A549 (cell line): Measurements from ENCODE around the gene CFAP410. TPM values are rescaled to one million over a fixed set of nuclear protein-coding genes. Genes with fewer than 3 reads are reported as not detected.

ENCODE experiments used
- ATAC-seq, 2 experiments: fragments of 200-7000 bp in 1 of 2; fragments of >200 bp in 1 of 2; cut with Nextera tagmentation in 1 of 2; cut with Tn5 transposase in 1 of 2; 3 replicates each; pipeline versions ENCODE4 v1.8.0 to v1.9.1; 2018 to 2020; ENCODE audit warnings: mild to moderate bottlenecking in 1 of 2, moderate library complexity in 1 of 2
- CTCF ChIA-PET: fragments of 300-600 bp; sonication (Branson Sonifier 250); formaldehyde crosslinking; extraction: SDS; loops from one replicate; lab custom pipeline; 2021; ENCODE audit warnings: antibody characterized with exemption, inconsistent platforms; lab: Yijun Ruan, JAX
- POLR2A ChIA-PET: fragments of 350-600 bp; formaldehyde crosslinking; extraction: SDS; loops from one replicate; lab custom pipeline; 2021; ENCODE audit warnings: antibody characterized with exemption, inconsistent platforms; lab: Yijun Ruan, JAX
- DNase-seq, 2 experiments: peaks; one replicate each; pipeline versions ENCODE4 v3.0.0 to v3.0.0-alpha.2; 2011 to 2016; ENCODE audit warnings: low read depth in 1 of 2, low spot score in 1 of 2
- FAIRE-seq: peaks from 2 replicates; lab custom pipeline; 2011; peaks lifted over from hg19 to GRCh38; lab: Jason Lieb, UNC
- H3K27ac ChIP-seq, 2 experiments: fragments of >200 bp; sonication (Bioruptor Twin); formaldehyde crosslinking; 3 replicates each; pipeline ENCODE4 v1.5.1; 2016 to 2017
- H3K4me1 ChIP-seq: fragments of >200 bp; sonication (Bioruptor Twin); formaldehyde crosslinking; 3 replicates; pipeline ENCODE4 v1.6.1; 2016
- H3K4me2 ChIP-seq: fragments of >200 bp; sonication (Bioruptor Twin); formaldehyde crosslinking; 3 replicates; pipeline ENCODE4 v1.6.1; 2016
- H3K4me3 ChIP-seq: fragments of >200 bp; sonication (Bioruptor Twin); formaldehyde crosslinking; 3 replicates; pipeline ENCODE4 v1.5.1; 2016
- H3K9me3 ChIP-seq: fragments of >200 bp; sonication (Bioruptor Twin); formaldehyde crosslinking; 3 replicates; pipeline ENCODE4 v1.6.1; 2016
- BHLHE40 ChIP-seq: IDR thresholded peaks from 2 replicates; pipeline ENCODE4 v1.6.1; 2012; ENCODE audit warnings: low read depth, low read length, inconsistent platforms
- CBX2 ChIP-seq: fragments of 200-600 bp; sonication (generic); IDR thresholded peaks from 2 replicates; pipeline ENCODE4 v1.6.1; 2016; ENCODE audit warnings: low read depth, mild to moderate bottlenecking, borderline replicate concordance
- CBX8 ChIP-seq: fragments of 200-600 bp; sonication (generic); IDR thresholded peaks from 2 replicates; pipeline ENCODE4 v1.6.1; 2016
- CHD4 ChIP-seq: fragments of 200-600 bp; sonication (generic); IDR thresholded peaks from 2 replicates; pipeline ENCODE4 v1.6.1; 2016; ENCODE audit warnings: antibody characterized with exemption, mild to moderate bottlenecking, borderline replicate concordance
- EHMT2 ChIP-seq: fragments of 200-600 bp; sonication (generic); IDR thresholded peaks from 2 replicates; pipeline ENCODE4 v1.6.1; 2016; ENCODE audit warnings: antibody characterized with exemption, low read depth, mild to moderate bottlenecking, moderate library complexity
- EP300 ChIP-seq, 2 experiments: fragments of >200 bp; sonication (Bioruptor Twin); formaldehyde crosslinking; IDR thresholded peaks; 2 replicates in 1 of 2; 3 replicates in 1 of 2; pipeline ENCODE4 v1.6.1; 2016 to 2017
- ESRRA ChIP-seq: fragments of 150-350 bp; IDR thresholded peaks from 2 replicates; pipeline ENCODE4 v1.6.1; 2014; ENCODE audit warnings: mild to moderate bottlenecking, low read length, borderline replicate concordance
- FOSL2 ChIP-seq, 2 experiments: fragments of 450-650 bp in 1 of 2; fragments of >200 bp in 1 of 2; sonication (Bioruptor Twin) in 1 of 2; formaldehyde crosslinking; IDR thresholded peaks; 2 replicates each; pipeline versions ENCODE4 v1.5.0 to v1.6.1; 2016 to 2020; ENCODE audit warnings: mild to moderate bottlenecking in 1 of 2, moderate library complexity in 1 of 2
- FOXS1 ChIP-seq: fragments of 250-450 bp; sonication (Bioruptor Pico); IDR thresholded peaks from 2 replicates; pipeline ENCODE4 v1.5.0; 2020; ENCODE audit warnings: mild to moderate bottlenecking, moderate library complexity
- GATA3 ChIP-seq: IDR thresholded peaks from 2 replicates; pipeline ENCODE4 v1.6.1; 2012; ENCODE audit warnings: borderline replicate concordance
- HES2 ChIP-seq: fragments of >200 bp; sonication (Bioruptor Twin); formaldehyde crosslinking; IDR thresholded peaks from 2 replicates; pipeline ENCODE4 v1.6.1; 2016
- HEYL ChIP-seq: fragments of 250-450 bp; sonication (Bioruptor Pico); IDR thresholded peaks from 2 replicates; pipeline ENCODE4 v1.8.0; 2021; ENCODE audit warnings: mild to moderate bottlenecking, moderate library complexity
- HOXA7 ChIP-seq: fragments of 250-450 bp; sonication (Bioruptor Pico); IDR thresholded peaks from 2 replicates; pipeline ENCODE4 v1.5.0; 2020; ENCODE audit warnings: mild to moderate bottlenecking, moderate library complexity
- JUN ChIP-seq, 2 experiments: fragments of >200 bp; sonication (Bioruptor Twin); formaldehyde crosslinking; IDR thresholded peaks; 2 replicates in 1 of 2; 3 replicates in 1 of 2; pipeline ENCODE4 v1.6.1; 2016 to 2017
- KDM5A ChIP-seq: fragments of 200-600 bp; sonication (generic); IDR thresholded peaks from 2 replicates; pipeline ENCODE4 v1.6.1; 2016; ENCODE audit warnings: antibody characterized with exemption, mild to moderate bottlenecking
- NR3C1 ChIP-seq: fragments of >200 bp; sonication (Bioruptor Twin); formaldehyde crosslinking; IDR thresholded peaks from 3 replicates; pipeline ENCODE4 v1.6.1; 2017
- PBX3 ChIP-seq: IDR thresholded peaks from 2 replicates; pipeline ENCODE4 v1.6.1; 2012
- PHF8 ChIP-seq: fragments of 200-600 bp; sonication (generic); IDR thresholded peaks from 2 replicates; pipeline ENCODE4 v1.6.1; 2016; ENCODE audit warnings: low read depth, mild to moderate bottlenecking, antibody characterized with exemption, moderate library complexity, borderline replicate concordance
- POLR2AphosphoS2 ChIP-seq: conservative IDR thresholded peaks from 2 replicates; pipeline ENCODE4 v1.6.1; 2012; ENCODE audit warnings: low read length, improper control_type of control experiment, inconsistent platforms
- RAD21 ChIP-seq, 2 experiments: fragments of >200 bp in 1 of 2; sonication (Bioruptor Twin) in 1 of 2; formaldehyde crosslinking in 1 of 2; IDR thresholded peaks in 1 of 2; conservative IDR thresholded peaks in 1 of 2; 2 replicates in 1 of 2; 3 replicates in 1 of 2; pipeline ENCODE4 v1.6.1; 2012 to 2018; ENCODE audit warnings: inconsistent platforms in 1 of 2
- RARB ChIP-seq: fragments of 250-450 bp; sonication (Bioruptor Pico); IDR thresholded peaks from 2 replicates; pipeline ENCODE4 v1.8.0; 2021; ENCODE audit warnings: mild to moderate bottlenecking, moderate library complexity
- RFX5 ChIP-seq: fragments of 450-650 bp; IDR thresholded peaks from 2 replicates; pipeline ENCODE4 v1.7.1; 2014; ENCODE audit warnings: antibody characterized with exemption, mild to moderate bottlenecking, moderate library complexity
- ZNF302 ChIP-seq: fragments of 250-450 bp; sonication (Bioruptor Pico); IDR thresholded peaks from 2 replicates; pipeline ENCODE4 v1.9.0; 2021; ENCODE audit warnings: inconsistent platforms, mild to moderate bottlenecking, moderate library complexity
- ZSCAN20 ChIP-seq: fragments of 250-450 bp; sonication (Bioruptor Pico); IDR thresholded peaks from 2 replicates; pipeline ENCODE4 v1.8.0; 2022; ENCODE audit warnings: mild to moderate bottlenecking, moderate library complexity
- WGBS: methylation state at CpG from one replicate; pipeline ENCODE4 v1.1.6; 2017; ENCODE audit errors: missing lambda C conversion rate; 5-methylcytosine and 5-hydroxymethylcytosine counted together
- polyA plus RNA-seq, 4 experiments: library from polyadenylated mRNA; depleted of rRNA in 3 of 4; stranded (reverse); fragments of >200 nt; fragmentation: RNase III in 1 of 4; extraction: RNeasy Plus Mini Kit Qiagen cat#74134 plus additional on column Dnase treatment in 1 of 4; gene quantifications; 2 replicates in 3 of 4; 3 replicates in 1 of 4; pipeline ENCODE4 v1.2.3, GENCODE V29; 2011 to 2017
- TF ChIP-seq, protein P1 (sequence below): fragments of 150-350 bp; IDR thresholded peaks from 2 replicates; pipeline ENCODE4 v1.6.1; 2014; ENCODE audit warnings: low read depth, mild to moderate bottlenecking, low read length
- TF ChIP-seq, protein P2 (sequence below): fragments of 250-450 bp; sonication (Bioruptor Pico); IDR thresholded peaks from 2 replicates; pipeline ENCODE4 v1.5.0; 2021; ENCODE audit warnings: mild to moderate bottlenecking, moderate library complexity, borderline replicate concordance
- TF ChIP-seq, protein P3 (sequence below): fragments of 200-600 bp; sonication (generic); IDR thresholded peaks from 2 replicates; pipeline ENCODE4 v1.6.1; 2016; ENCODE audit warnings: antibody characterized with exemption, mild to moderate bottlenecking, moderate library complexity

CFAP410 gene
- polyA plus RNA-seq, 2 of the 4 experiments (the other 2 are of a cell fraction) = 3.2 to 7.1 TPM

DNA sequence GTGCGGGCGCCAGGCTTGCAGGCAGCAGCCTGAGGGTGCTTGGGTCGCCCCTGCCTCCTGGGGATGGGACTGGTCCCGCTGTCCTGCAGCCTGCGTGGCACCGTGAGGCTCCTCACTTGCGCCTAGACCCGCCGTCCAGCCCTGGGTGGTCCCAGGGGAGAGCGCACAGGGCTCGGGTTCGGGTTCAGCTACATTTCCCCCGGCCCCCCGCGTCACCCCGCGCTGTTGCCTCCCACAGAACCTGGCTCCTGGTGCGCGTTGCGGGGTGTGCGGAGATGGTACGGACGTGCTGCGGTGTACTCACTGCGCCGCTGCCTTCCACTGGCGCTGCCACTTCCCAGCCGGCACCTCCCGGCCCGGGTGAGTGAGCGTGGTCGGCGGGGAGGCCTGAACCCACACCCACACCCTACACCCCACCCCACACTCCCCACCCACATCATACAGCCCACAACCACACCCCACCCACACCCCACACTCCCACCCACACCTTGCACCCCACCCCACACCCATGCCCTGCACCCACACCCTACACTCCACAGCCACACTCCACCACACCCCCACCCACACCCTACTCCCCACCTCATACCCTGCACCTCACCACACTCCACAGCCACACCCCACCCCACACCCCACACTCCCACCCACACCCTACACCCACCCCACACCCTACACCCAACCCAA lies 45.5 kb downstream of the CFAP410 start:
- H3K4me2 ChIP-seq = no peak overlapping the region
- no peak overlapping the region for H3K4me3 ChIP-seq
- WGBS = 79% methylated on average over 9 of the region's 33 CpGs
- ChIA-PET CTCF (interaction anchor here (1.9 kb wide), 1 partner anchor 11 kb away, joined by 10 read pairs; no protein-coding TSS in a partner anchor), POLR2A (no interaction called here)
- peaks cover 18% of the 10 kb centered on the region for H3K4me1 ChIP-seq
- no peak for FAIRE-seq
- H3K27ac ChIP-seq = peak overlapping the region in 1 of 2 experiments; percentile 80; a peak in 3 of 6 replicates
- TF ChIP-seq RAD21 (conservative IDR thresholded peaks at IDR 0.05 in 1 of 2, IDR thresholded peaks at IDR 0.05 in 1 of 2) = no peak
- no peak for TF ChIP-seq KDM5A
- TF ChIP-seq ESRRA = no peak
- no peak for TF ChIP-seq PBX3
- TF ChIP-seq CBX8 = no peak
- no peak for TF ChIP-seq CBX2
- no peak for TF ChIP-seq RFX5
- TF ChIP-seq, protein P1, sequence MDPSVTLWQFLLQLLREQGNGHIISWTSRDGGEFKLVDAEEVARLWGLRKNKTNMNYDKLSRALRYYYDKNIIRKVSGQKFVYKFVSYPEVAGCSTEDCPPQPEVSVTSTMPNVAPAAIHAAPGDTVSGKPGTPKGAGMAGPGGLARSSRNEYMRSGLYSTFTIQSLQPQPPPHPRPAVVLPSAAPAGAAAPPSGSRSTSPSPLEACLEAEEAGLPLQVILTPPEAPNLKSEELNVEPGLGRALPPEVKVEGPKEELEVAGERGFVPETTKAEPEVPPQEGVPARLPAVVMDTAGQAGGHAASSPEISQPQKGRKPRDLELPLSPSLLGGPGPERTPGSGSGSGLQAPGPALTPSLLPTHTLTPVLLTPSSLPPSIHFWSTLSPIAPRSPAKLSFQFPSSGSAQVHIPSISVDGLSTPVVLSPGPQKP = no peak
- no peak for TF ChIP-seq GATA3
- TF ChIP-seq, protein P2, sequence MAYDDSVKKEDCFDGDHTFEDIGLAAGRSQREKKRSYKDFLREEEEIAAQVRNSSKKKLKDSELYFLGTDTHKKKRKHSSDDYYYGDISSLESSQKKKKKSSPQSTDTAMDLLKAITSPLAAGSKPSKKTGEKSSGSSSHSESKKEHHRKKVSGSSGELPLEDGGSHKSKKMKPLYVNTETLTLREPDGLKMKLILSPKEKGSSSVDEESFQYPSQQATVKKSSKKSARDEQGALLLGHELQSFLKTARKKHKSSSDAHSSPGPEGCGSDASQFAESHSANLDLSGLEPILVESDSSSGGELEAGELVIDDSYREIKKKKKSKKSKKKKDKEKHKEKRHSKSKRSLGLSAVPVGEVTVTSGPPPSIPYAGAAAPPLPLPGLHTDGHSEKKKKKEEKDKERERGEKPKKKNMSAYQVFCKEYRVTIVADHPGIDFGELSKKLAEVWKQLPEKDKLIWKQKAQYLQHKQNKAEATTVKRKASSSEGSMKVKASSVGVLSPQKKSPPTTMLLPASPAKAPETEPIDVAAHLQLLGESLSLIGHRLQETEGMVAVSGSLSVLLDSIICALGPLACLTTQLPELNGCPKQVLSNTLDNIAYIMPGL = no peak
- TF ChIP-seq POLR2AphosphoS2 = no peak
- no peak for TF ChIP-seq FOSL2 (IDR thresholded peaks at IDR 0.05)
- TF ChIP-seq FOSL2 (CRISPR knock-in tag; IDR thresholded peaks at IDR 0.05) = no peak
- no peak for DNase-seq
- H3K9me3 ChIP-seq = no peaks in the 10 kb centered on the region
- ATAC-seq = no peak

- WGBS = no CpG with 5 or more reads among the region's 15 CpGs
- no peak for DNase-seq
- Histone ChIP-seq H3K27ac (no peak overlapping the region), H3K4me3 (no peak overlapping the region), H3K4me1 (peaks cover 18% of the 10 kb centered on the region), H3K9me3 (no peaks in the 10 kb centered on the region), H3K4me2 (no peak overlapping the region)
- CTCF ChIA-PET = no interaction called here
- TF ChIP-seq EP300 (IDR thresholded peaks at IDR 0.05) (no peak), NR3C1 (no peak), BHLHE40 (no peak), HEYL (CRISPR knock-in tag) (no peak), RARB (no peak), FOXS1 (CRISPR knock-in tag) (no peak), ZNF302 (CRISPR knock-in tag) (no peak), HOXA7 (CRISPR knock-in tag) (no peak), PBX3 (no peak), ZSCAN20 (no peak), JUN (IDR thresholded peaks at IDR 0.05) (no peak), PHF8 (no peak), EHMT2 (no peak), CHD4 (no peak), HES2 (no peak), CBX2 (no peak)
- TF ChIP-seq, protein P3, sequence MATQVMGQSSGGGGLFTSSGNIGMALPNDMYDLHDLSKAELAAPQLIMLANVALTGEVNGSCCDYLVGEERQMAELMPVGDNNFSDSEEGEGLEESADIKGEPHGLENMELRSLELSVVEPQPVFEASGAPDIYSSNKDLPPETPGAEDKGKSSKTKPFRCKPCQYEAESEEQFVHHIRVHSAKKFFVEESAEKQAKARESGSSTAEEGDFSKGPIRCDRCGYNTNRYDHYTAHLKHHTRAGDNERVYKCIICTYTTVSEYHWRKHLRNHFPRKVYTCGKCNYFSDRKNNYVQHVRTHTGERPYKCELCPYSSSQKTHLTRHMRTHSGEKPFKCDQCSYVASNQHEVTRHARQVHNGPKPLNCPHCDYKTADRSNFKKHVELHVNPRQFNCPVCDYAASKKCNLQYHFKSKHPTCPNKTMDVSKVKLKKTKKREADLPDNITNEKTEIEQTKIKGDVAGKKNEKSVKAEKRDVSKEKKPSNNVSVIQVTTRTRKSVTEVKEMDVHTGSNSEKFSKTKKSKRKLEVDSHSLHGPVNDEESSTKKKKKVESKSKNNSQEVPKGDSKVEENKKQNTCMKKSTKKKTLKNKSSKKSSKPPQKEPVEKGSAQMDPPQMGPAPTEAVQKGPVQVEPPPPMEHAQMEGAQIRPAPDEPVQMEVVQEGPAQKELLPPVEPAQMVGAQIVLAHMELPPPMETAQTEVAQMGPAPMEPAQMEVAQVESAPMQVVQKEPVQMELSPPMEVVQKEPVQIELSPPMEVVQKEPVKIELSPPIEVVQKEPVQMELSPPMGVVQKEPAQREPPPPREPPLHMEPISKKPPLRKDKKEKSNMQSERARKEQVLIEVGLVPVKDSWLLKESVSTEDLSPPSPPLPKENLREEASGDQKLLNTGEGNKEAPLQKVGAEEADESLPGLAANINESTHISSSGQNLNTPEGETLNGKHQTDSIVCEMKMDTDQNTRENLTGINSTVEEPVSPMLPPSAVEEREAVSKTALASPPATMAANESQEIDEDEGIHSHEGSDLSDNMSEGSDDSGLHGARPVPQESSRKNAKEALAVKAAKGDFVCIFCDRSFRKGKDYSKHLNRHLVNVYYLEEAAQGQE = no peak
- no peak for FAIRE-seq
- POLR2A ChIA-PET = no interaction called here
- no peak for ATAC-seq
Measured at GRCh38 chr21:44292812-44293195, 46.4 kb downstream of the CFAP410 start.
